Measurements from ENCODE around the gene GUCA1A.

GUCA1A gene

GRCh38 chr6:42162384-42162783, 10.8 kb upstream of the GUCA1A start:
- Histone ChIP-seq H3K79me2 (ENCODE audit: insufficient read depth, low read length) (no peaks in the 10 kb centered on the region), H3K36me3 (ENCODE audit: insufficient read depth, low read length) (no peaks in the 10 kb centered on the region), H3K4me1 (ENCODE audit: insufficient read depth, low read length, poor library complexity, severe bottlenecking) (no peaks in the 10 kb centered on the region), H3F3A (ENCODE audit: low read depth) (no peaks in the 10 kb centered on the region), H3K9me3 (ENCODE audit: insufficient read depth, low read depth, low read length) (no peaks in the 10 kb centered on the region), H3K4me3 (ENCODE audit: low read length, poor library complexity, severe bottlenecking) (no peak overlapping the region), H2AFZ (ENCODE audit: low read length) (no peak overlapping the region), H3K9me2 (replicated peaks; ENCODE audit: low read depth, low read length) (no peaks in the 10 kb centered on the region), H4K20me1 (ENCODE audit: insufficient read depth, low read length, poor library complexity, severe bottlenecking) (no peaks in the 10 kb centered on the region), H3K9ac (ENCODE audit: low read depth, low read length, poor library complexity, severe bottlenecking) (no peak overlapping the region), H3K4me2 (ENCODE audit: low read depth, low read length, poor library complexity, severe bottlenecking) (no peak overlapping the region), H3K27me3 (ENCODE audit: insufficient read depth, low read length, poor library complexity, severe bottlenecking) (no peaks in the 10 kb centered on the region)
- no peak for TF ChIP-seq EZH2phosphoT487 (IDR thresholded peaks at IDR 0.05; ENCODE audit: borderline replicate concordance)
- TF ChIP-seq CTCF (conservative IDR thresholded peaks at IDR 0.05; ENCODE audit: low read length) = no peak

- no peaks in the 10 kb centered on the region for H3K36me3 ChIP-seq (ENCODE audit: insufficient read depth, low read length)
- H3K9me3 ChIP-seq (ENCODE audit: insufficient read depth, low read depth, low read length) = no peaks in the 10 kb centered on the region
- no peaks in the 10 kb centered on the region for H3K79me2 ChIP-seq (ENCODE audit: insufficient read depth, low read length)
- H2AFZ ChIP-seq (ENCODE audit: low read length) = no peak overlapping the region
- TF ChIP-seq CTCF (conservative IDR thresholded peaks at IDR 0.05; ENCODE audit: low read length) = no peak
- TF ChIP-seq EZH2phosphoT487 (IDR thresholded peaks at IDR 0.05; ENCODE audit: borderline replicate concordance) = no peak
- no peak overlapping the region for H3K9ac ChIP-seq (ENCODE audit: low read depth, low read length, poor library complexity, severe bottlenecking)
- no peak overlapping the region for H3K4me3 ChIP-seq (ENCODE audit: low read length, poor library complexity, severe bottlenecking)
- no peak overlapping the region for H3K4me2 ChIP-seq (ENCODE audit: low read depth, low read length, poor library complexity, severe bottlenecking)
- H3F3A ChIP-seq (ENCODE audit: low read depth) = no peaks in the 10 kb centered on the region
- no peaks in the 10 kb centered on the region for H3K9me2 ChIP-seq (replicated peaks; ENCODE audit: low read depth, low read length)
- H3K4me1 ChIP-seq (ENCODE audit: insufficient read depth, low read length, poor library complexity, severe bottlenecking) = no peaks in the 10 kb centered on the region
- H3K27me3 ChIP-seq (ENCODE audit: insufficient read depth, low read length, poor library complexity, severe bottlenecking) = no peaks in the 10 kb centered on the region
- no peaks in the 10 kb centered on the region for H4K20me1 ChIP-seq (ENCODE audit: insufficient read depth, low read length, poor library complexity, severe bottlenecking)
Measured at GRCh38 chr6:42162812-42163211, 10.4 kb upstream of the GUCA1A start.

- Histone ChIP-seq H3K9me3 (ENCODE audit: insufficient read depth, low read depth, low read length) (no peaks in the 10 kb centered on the region), H3K9me2 (replicated peaks; ENCODE audit: low read depth, low read length) (no peaks in the 10 kb centered on the region), H3K27me3 (ENCODE audit: insufficient read depth, low read length, poor library complexity, severe bottlenecking) (no peaks in the 10 kb centered on the region), H3K4me2 (ENCODE audit: low read depth, low read length, poor library complexity, severe bottlenecking) (no peak overlapping the region), H3K36me3 (ENCODE audit: insufficient read depth, low read length) (no peaks in the 10 kb centered on the region), H3K4me1 (ENCODE audit: insufficient read depth, low read length, poor library complexity, severe bottlenecking) (no peaks in the 10 kb centered on the region), H4K20me1 (ENCODE audit: insufficient read depth, low read length, poor library complexity, severe bottlenecking) (no peaks in the 10 kb centered on the region), H3K9ac (ENCODE audit: low read depth, low read length, poor library complexity, severe bottlenecking) (no peak overlapping the region), H3K79me2 (ENCODE audit: insufficient read depth, low read length) (no peaks in the 10 kb centered on the region), H2AFZ (ENCODE audit: low read length) (no peak overlapping the region), H3F3A (ENCODE audit: low read depth) (no peaks in the 10 kb centered on the region), H3K4me3 (ENCODE audit: low read length, poor library complexity, severe bottlenecking) (no peak overlapping the region)
- TF ChIP-seq EZH2phosphoT487 (IDR thresholded peaks at IDR 0.05; ENCODE audit: borderline replicate concordance) = no peak
- no peak for TF ChIP-seq CTCF (conservative IDR thresholded peaks at IDR 0.05; ENCODE audit: low read length)
Measured at GRCh38 chr6:42163981-42164380, 9.2 kb upstream of the GUCA1A start.
